MM.1S (cell line): ENCODE data around the gene CYB5D1.

Experiments used
- DNase-seq: peaks from one replicate; pipeline ENCODE4 v3.0.0-alpha.2; 2015
- H2AFZ ChIP-seq: fragments of 300-600 bp; sonication (generic); 2 replicates; pipeline ENCODE4 v1.6.0; 2016; ENCODE audit warnings: antibody characterized with exemption, low read length
- H3F3A ChIP-seq: fragments of 300-600 bp; sonication (generic); 2 replicates; pipeline ENCODE4 v1.6.1; 2016; ENCODE audit warnings: mild to moderate bottlenecking, antibody characterized with exemption, low read length, moderate library complexity, mixed read lengths; ENCODE audit not compliant: insufficient read depth
- H3K27ac ChIP-seq: fragments of 300-600 bp; sonication (generic); 2 replicates; pipeline ENCODE4 v1.5.1; 2016; ENCODE audit warnings: mild to moderate bottlenecking, low read length
- H3K27me3 ChIP-seq: fragments of 300-600 bp; sonication (generic); replicated peaks from 2 replicates; pipeline ENCODE4 v1.6.0; 2016; ENCODE audit warnings: low read length; ENCODE audit not compliant: insufficient read depth
- H3K36me3 ChIP-seq: fragments of 300-600 bp; sonication (generic); replicated peaks from 2 replicates; pipeline ENCODE4 v1.6.1; 2016; ENCODE audit warnings: mild to moderate bottlenecking, low read length, mixed read lengths; ENCODE audit not compliant: insufficient read depth
- H3K4me1 ChIP-seq: fragments of 300-600 bp; sonication (generic); 2 replicates; pipeline ENCODE4 v1.6.1; 2016; ENCODE audit warnings: low read length, mixed read lengths
- H3K4me2 ChIP-seq: fragments of 300-600 bp; sonication (generic); 2 replicates; pipeline ENCODE4 v1.6.0; 2016; ENCODE audit warnings: low read depth, low read length
- H3K4me3 ChIP-seq: fragments of 300-600 bp; sonication (generic); 2 replicates; pipeline ENCODE4 v1.5.1; 2016; ENCODE audit warnings: low read length, mixed read lengths
- H3K79me2 ChIP-seq: fragments of 300-600 bp; sonication (generic); 2 replicates; pipeline ENCODE4 v1.6.1; 2016; ENCODE audit warnings: mixed run types, low read length, mixed read lengths
- H3K9ac ChIP-seq: fragments of 300-600 bp; sonication (generic); 2 replicates; pipeline ENCODE4 v1.6.1; 2016; ENCODE audit warnings: low read length, mixed read lengths
- H3K9me2 ChIP-seq: fragments of 300-600 bp; sonication (generic); replicated peaks from 2 replicates; pipeline ENCODE4 v1.6.1; 2016; ENCODE audit warnings: mild to moderate bottlenecking, low read length, mixed read lengths; ENCODE audit not compliant: insufficient read depth
- H3K9me3 ChIP-seq: fragments of 300-600 bp; sonication (generic); replicated peaks from 2 replicates; pipeline ENCODE4 v1.6.1; 2016; ENCODE audit warnings: mild to moderate bottlenecking, low read length, mixed read lengths; ENCODE audit not compliant: insufficient read depth
- H4K20me1 ChIP-seq: fragments of 300-600 bp; sonication (generic); 2 replicates; pipeline ENCODE4 v1.6.1; 2016; ENCODE audit warnings: mild to moderate bottlenecking, low read length, moderate library complexity, mixed read lengths; ENCODE audit not compliant: insufficient read depth
- CTCF ChIP-seq: fragments of 300-600 bp; sonication (generic); IDR thresholded peaks from 2 replicates; pipeline ENCODE4 v1.5.1; 2016; ENCODE audit warnings: antibody characterized with exemption, low read length, mixed read lengths
- EZH2 ChIP-seq: fragments of 300-600 bp; sonication (generic); optimal IDR thresholded peaks from 2 replicates; pipeline ENCODE3; 2017; ENCODE audit warnings: low read depth, mild to moderate bottlenecking, antibody characterized with exemption, low read length, mixed read lengths
- EZH2phosphoT487 ChIP-seq: fragments of 300-600 bp; sonication (generic); IDR thresholded peaks from 2 replicates; pipeline ENCODE4 v1.6.1; 2018; ENCODE audit warnings: antibody characterized with exemption, low read length

Gene CYB5D1

GRCh38 chr17:7851438-7852261 is 6.2 kb upstream of the CYB5D1 start:
- Histone ChIP-seq H3K9ac (peak overlapping the region; percentile 45), H3K27me3 (no peaks in the 10 kb centered on the region), H3K4me2 (peak overlapping the region; percentile 80), H3K9me3 (no peaks in the 10 kb centered on the region), H3K4me3 (peak overlapping the region; percentile 64), H3K9me2 (no peaks in the 10 kb centered on the region), H3F3A (peaks cover 6% of the 10 kb centered on the region; the same call in 1 of the 2 replicates), H3K4me1 (peaks cover 13% of the 10 kb centered on the region), H2AFZ (peak overlapping the region; percentile 55; the same call in 1 of the 2 replicates), H3K79me2 (peaks cover 16% of the 10 kb centered on the region), H4K20me1 (no peaks in the 10 kb centered on the region), H3K36me3 (no peaks in the 10 kb centered on the region), H3K27ac (no peak overlapping the region)
- peak; percentile 95 for DNase-seq
- TF ChIP-seq EZH2phosphoT487 (no peak), CTCF (peak; percentile 91)

- H3F3A ChIP-seq, result peaks cover 10% of the 10 kb centered on the region; the same call in 1 of the 2 replicates
- H3K79me2 ChIP-seq, result peaks cover 16% of the 10 kb centered on the region
- H3K4me2 ChIP-seq, result peak overlapping the region; percentile 46; the same call in 1 of the 2 replicates
- H3K9me2 ChIP-seq, result no peaks in the 10 kb centered on the region
- no peaks in the 10 kb centered on the region for H4K20me1 ChIP-seq
- no peaks in the 10 kb centered on the region for H3K9me3 ChIP-seq
- H3K27ac ChIP-seq, result no peak overlapping the region
- no peak overlapping the region for H2AFZ ChIP-seq
- peaks cover 13% of the 10 kb centered on the region for H3K4me1 ChIP-seq
- TF ChIP-seq EZH2 (no peak), CTCF (no peak), EZH2phosphoT487 (no peak)
- no peak overlapping the region for H3K4me3 ChIP-seq
- H3K27me3 ChIP-seq, result no peaks in the 10 kb centered on the region
- DNase-seq, result no peak
- H3K9ac ChIP-seq, result no peak overlapping the region
- no peaks in the 10 kb centered on the region for H3K36me3 ChIP-seq
Observed at GRCh38 chr17:7852262-7852670, 5.5 kb upstream of the CYB5D1 start.

GRCh38 chr17:7852919-7853690 is 4.7 kb upstream of the CYB5D1 start:
- Histone ChIP-seq H4K20me1 (no peaks in the 10 kb centered on the region), H2AFZ (no peak overlapping the region), H3K9me2 (no peaks in the 10 kb centered on the region), H3K27ac (no peak overlapping the region), H3K4me3 (no peak overlapping the region), H3K9me3 (no peaks in the 10 kb centered on the region), H3K9ac (no peak overlapping the region), H3K4me2 (no peak overlapping the region), H3K27me3 (no peaks in the 10 kb centered on the region), H3F3A (peaks cover 10% of the 10 kb centered on the region; the same call in 1 of the 2 replicates), H3K4me1 (peaks cover 13% of the 10 kb centered on the region), H3K36me3 (no peaks in the 10 kb centered on the region), H3K79me2 (peaks cover 17% of the 10 kb centered on the region)
- TF ChIP-seq EZH2, result no peak
- no peak for TF ChIP-seq EZH2phosphoT487
- no peak for TF ChIP-seq CTCF
- no peak for DNase-seq
